Astrocyte of the hippocampus (primary cell): ENCODE results near the gene ABHD11.
"Not testable (repeated sequence)": the region's sequence is repeated elsewhere in the genome, so short reads cannot be mapped to it uniquely, and the experiment has no call there.

Experiments used
- DNase-seq: peaks from one replicate; pipeline ENCODE4 v3.0.0; 2011; ENCODE audit warnings: low read depth, low spot score

The ABHD11 gene

GRCh38 chr7:73746378-73746777 is 7.8 kb upstream of the ABHD11 start:
- no peak for DNase-seq

GRCh38 chr7:73742753-73743641 is 4.4 kb upstream of the ABHD11 start:
- peak; percentile 80 for DNase-seq

GRCh38 chr7:73742338-73742752 is 3.7 kb upstream of the ABHD11 start:
- no peak for DNase-seq

GRCh38 chr7:73741600-73741999 is 3.0 kb upstream of the ABHD11 start:
- DNase-seq = no peak

GRCh38 chr7:73740771-73741170 is 2.2 kb upstream of the ABHD11 start:
- DNase-seq = no peak

GRCh38 chr7:73740212-73740611 is 1.6 kb upstream of the ABHD11 start:
- DNase-seq = no peak

- DNase-seq = no peak
Measured at GRCh38 chr7:73739387-73739767, 775 bp upstream of the ABHD11 start.

- DNase-seq = peak; percentile 79
Measured at GRCh38 chr7:73738220-73738611, 386 bp downstream of the ABHD11 start.

- no peak for DNase-seq
Measured at GRCh38 chr7:73737491-73738219, 947 bp downstream of the ABHD11 start.

- DNase-seq = no peak
Measured at GRCh38 chr7:73736885-73737284, 1.7 kb downstream of the ABHD11 start.

GRCh38 chr7:73735528-73735905 is 3.1 kb downstream of the ABHD11 start:
- no peak for DNase-seq

- peak; percentile 69 for DNase-seq
Measured at GRCh38 chr7:73734619-73735527, 3.7 kb downstream of the ABHD11 start.

- DNase-seq = no peak
Measured at GRCh38 chr7:73732397-73732796, 6.2 kb downstream of the ABHD11 start.

- DNase-seq = no peak
Measured at GRCh38 chr7:73730485-73730884, 8.1 kb downstream of the ABHD11 start.

- DNase-seq = no peak
Measured at GRCh38 chr7:73728551-73728950, 10.1 kb downstream of the ABHD11 start.

- no peak for DNase-seq
Measured at GRCh38 chr7:73727952-73728351, 10.7 kb downstream of the ABHD11 start.

- no peak for DNase-seq
Measured at GRCh38 chr7:73726083-73726466, 12.5 kb downstream of the ABHD11 start.

GRCh38 chr7:73723813-73724212 is 14.8 kb downstream of the ABHD11 start:
- DNase-seq = no peak

- no peak for DNase-seq
Measured at GRCh38 chr7:73722785-73723184, 15.8 kb downstream of the ABHD11 start.

- DNase-seq = not testable (repeated sequence)
Measured at GRCh38 chr7:73722182-73722581, 16.4 kb downstream of the ABHD11 start.

GRCh38 chr7:73721377-73721817 is 17.2 kb downstream of the ABHD11 start:
- DNase-seq = peak; percentile 80

- DNase-seq = not testable (repeated sequence)
Measured at GRCh38 chr7:73720443-73720842, 18.2 kb downstream of the ABHD11 start.
